CD4-positive, alpha-beta T cell treated with Interleukin-15 for 1 hour (primary cell): ENCODE data around the gene A4GALT.
A peak's percentile ranks its signal among the peaks of the same experiment; 100 is the strongest.
"Not testable (repeated sequence)": the region's sequence is repeated elsewhere in the genome, so short reads cannot be mapped to it uniquely, and the experiment has no call there.

ENCODE experiments used
- DNase-seq: peaks from one replicate; pipeline ENCODE4 v3.0.0-alpha.2; 2020

Gene A4GALT

DNA sequence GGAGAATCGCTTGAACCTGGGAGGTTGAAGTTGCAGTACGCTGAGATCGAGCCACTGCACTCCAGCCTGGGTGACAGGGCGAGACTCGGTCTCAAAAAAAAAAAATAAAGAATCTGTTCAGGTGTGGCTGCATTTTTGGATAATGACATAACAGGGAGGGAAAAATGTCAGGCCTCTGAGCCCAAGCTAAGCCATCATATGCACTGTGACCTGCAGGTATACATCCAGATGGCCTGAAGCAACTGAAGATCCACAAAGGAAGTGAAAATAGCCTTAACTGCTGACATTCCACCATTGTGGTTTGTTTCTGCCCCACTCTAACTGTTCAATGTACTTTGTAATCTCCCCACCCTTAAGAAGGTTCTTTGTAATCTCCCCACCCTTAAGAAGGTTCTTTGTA is 19.6 kb upstream of the A4GALT start:
- not testable (repeated sequence) for DNase-seq

DNA sequence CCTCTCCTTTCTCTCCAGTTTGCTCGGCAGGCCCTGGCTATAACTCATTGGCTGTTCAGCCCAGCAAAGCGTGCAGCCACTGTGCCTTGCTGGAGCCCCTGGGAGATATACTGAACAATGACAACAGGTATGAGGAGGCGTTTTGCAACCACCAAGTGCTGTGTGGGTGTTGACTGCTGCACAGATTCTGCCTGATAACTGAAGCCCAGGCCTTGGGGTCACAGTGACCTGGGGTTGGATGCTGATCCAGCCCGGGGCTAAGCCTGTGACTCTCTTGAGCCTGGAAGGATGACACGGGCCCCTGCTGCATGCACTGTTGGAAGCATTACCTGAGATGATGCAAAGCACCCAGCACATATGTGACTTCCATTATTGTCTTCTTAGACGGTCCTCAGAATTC is 13.7 kb upstream of the A4GALT start:
- no peak for DNase-seq

- not testable (repeated sequence) for DNase-seq
These were observed 12.7 kb upstream of the A4GALT start for GRCh38 chr22:42733394-42733793.

DNA sequence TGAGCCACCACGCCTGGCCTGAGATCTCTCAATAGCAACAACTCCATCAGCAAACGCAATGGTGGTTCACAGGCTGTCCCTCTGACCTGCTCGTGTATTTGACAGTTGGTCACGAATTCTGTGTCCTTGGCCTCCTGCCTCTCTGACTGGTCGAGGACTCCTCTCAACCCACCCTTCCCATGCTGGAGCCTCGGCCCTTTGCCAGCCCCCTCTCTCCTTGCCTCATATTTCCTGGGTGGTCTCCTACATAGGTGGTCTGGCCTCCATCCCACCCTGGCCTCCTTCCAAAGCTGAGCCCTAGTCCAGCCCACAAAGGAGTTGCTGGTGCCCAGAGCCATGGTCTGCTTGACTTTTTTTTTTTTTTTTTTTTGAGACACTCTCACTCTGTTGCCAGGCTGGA is 11.4 kb upstream of the A4GALT start:
- no peak for DNase-seq

DNA sequence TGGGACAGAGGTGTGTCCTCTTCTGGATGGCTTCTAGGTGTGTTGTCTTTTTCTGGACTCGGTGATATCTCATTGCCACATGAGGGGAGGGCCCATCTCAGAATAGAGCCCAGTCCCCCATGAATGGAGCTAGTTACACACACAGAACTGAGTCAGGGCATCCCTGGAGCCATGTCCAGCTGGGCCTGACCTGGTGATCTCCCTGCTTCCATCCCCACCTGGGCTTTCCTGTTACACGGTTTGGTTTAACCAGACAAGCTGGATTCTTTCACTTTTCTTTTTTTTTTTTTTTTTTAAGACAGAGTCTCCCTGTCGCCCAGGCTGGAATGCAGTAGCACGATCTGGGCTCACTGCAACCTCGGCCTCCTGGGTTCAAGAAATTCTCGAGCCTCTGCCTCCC is 6.1 kb upstream of the A4GALT start:
- DNase-seq: no peak

DNA sequence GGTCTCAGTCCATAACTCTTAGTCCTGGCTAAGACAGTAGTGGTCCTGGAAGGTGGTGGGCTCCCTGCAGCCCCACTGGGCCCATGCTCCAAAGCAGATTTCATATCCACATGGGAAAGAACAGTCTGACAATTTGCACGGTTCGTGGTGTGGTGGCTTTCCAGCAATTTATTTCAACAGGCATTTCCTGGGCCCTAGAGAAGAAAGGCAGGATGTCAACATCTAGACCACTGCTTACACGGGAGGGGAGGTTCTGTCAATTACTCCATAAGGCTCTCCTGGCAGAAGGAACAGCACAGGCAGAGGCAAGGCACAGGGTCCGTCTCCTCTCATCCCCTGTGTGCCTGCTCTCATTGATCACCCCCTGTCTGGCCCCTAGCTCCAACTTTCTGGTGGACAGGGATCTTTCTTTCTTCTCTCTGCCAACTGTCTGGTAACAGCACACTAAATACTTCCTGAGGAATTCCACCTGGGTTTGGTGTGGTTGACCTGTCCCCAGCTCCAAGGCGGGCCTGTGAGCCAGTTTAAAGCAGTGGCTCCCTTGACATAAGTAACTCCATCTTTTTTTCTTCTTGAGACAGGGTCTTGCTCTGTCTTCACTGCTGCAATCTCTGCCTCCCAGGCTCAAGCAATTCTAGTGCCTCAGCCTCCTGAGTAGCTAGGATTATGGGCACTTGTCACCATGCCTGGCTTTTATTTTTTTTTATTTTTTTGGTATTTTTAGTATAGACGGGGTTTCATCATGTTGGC is 5.1 kb upstream of the A4GALT start:
- no peak for DNase-seq

- DNase-seq: no peak
These were observed 3.4 kb upstream of the A4GALT start for GRCh38 chr22:42724062-42724461.

- no peak for DNase-seq
These were observed 370 bp upstream of the A4GALT start for GRCh38 chr22:42721045-42721434.

- DNase-seq: no peak
These were observed 911 bp downstream of the A4GALT start for GRCh38 chr22:42719656-42720262.

- DNase-seq: no peak
These were observed 1.5 kb downstream of the A4GALT start for GRCh38 chr22:42719133-42719532.

DNA sequence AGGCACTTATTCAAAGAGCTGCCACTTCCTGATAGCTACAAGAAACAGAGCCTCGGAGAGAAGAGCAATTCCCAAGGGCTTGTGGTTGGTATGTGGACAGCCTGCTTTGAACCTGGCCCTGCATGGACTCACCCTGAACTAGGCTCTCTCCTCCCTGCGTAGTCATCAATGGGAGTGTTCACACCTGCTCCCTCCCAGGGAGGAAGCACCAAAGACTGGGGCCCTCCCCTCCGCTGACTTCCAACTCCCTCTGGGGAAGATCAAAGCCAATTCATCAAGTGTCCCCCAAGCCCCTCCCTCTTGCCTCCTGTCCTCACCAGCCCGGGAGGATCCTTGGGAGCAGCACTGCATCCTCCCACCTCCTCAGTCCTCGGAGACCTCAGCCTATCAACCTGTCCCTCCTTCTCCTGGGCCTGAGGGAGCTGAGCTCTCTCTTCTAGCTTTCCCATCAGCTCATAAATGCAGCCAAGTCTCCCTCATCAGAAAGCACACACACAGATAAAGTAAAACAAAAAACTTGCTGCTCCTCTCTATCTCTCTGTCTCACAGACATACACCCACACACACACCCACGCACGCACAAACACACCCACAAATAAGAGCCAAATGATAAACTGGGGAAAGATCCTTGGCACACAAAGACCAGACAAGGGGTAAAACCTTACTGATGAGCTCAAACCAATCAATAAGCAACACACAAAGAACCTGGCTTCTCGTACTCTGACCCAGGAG is 3.3 kb downstream of the A4GALT start:
- DNase-seq: no peak

DNA sequence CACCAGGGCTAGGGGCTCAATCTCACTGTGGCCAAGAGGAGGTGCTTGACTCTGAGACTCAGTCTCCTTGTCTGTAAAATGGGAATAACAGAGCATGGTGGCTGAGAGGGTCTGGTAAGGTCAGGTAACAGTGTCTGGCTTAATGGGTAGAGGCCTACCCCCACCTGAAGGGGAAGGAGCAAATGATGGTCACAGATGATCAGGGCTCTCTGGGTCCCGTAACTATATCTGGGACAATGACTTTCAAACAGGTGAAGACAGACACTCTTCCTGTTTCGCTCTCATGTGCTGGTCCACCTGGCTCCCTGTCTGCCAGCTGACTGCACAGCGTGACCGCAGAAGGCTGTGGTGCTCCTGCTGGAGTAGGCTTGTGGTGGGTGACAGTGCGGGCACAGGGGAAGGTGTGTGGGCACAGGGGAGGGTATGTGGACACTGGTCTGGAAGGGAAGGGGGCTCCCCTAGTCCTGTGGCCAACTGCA is 4.0 kb downstream of the A4GALT start:
- DNase-seq: peak; percentile 47

- DNase-seq: no peak
These were observed 4.4 kb downstream of the A4GALT start for GRCh38 chr22:42716221-42716620.

DNA sequence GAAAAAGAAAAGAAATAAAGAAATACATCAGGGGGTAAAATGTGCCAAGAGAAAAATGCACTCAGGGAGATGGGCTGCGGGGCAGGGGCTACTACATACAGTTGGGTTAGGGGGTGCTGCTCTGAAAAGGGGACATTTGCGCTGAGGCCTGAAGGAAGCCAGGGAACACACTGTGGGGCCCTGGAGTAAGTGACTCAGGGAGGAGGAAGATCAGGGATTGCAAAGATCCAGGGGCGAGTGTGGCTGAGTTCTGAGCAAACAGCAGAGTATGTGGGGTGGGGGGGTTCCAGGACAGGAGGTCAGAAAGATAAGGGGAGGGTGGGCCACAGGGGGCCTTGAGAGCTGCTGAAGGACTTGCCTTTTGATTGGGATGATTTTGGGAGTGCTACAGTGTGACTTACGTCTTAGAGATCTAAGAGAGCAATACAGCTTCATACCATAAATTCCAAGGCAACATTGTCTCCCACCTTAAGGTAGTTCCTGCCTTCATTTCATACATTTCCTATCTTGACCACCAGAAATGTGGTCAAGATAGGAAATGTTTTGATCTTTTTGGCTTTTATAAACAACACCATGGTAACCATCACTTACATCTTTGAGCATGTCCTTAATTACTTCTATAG is 5.8 kb downstream of the A4GALT start:
- no peak for DNase-seq

- no peak for DNase-seq
These were observed 6.4 kb downstream of the A4GALT start for GRCh38 chr22:42714308-42714707.

DNA sequence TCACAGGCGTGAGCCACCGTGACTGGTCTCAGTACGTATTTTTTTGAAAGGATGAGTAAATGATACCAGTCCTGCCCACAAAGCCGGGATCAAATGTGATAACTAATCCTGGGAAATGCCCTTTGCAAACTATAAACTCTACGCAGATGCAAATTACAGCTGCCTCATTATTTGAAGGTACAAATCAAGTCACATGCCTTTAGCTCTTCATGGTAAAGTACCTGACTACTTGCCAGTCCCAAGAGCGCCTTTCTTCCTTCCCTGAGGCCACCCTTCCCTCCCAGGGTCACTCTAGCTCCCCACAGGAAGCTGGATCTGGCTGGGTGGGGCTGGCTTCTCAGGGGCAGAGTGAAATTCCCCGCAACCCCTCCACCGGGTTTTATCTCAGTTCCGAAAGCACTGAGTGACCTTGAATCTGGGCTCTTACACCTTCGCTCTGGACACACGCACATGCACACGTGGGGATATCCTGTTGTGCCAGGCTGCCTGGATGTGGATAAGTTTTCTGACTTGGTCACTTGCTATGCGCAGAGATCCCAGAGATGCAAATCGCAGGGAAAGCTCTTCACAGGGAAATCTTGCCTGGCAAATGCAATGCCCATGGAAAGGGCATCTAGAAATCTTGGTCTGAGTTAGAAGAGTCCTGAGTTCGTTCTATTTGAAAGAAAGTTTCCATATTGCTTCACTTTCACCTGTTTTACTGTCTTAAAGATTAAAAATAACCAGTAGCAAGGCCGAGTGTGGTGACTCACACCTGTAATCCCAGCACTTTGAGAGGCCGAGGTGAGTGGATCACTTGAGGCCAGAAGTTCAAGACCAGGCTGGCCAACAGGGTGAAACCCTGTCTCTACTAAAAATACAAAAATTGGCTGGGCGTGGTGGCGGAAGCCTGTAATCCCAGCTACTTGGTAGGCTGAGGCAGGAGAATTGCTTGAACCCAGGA is 8.5 kb downstream of the A4GALT start:
- no peak for DNase-seq

GRCh38 chr22:42711281-42711731 is 9.4 kb downstream of the A4GALT start:
- DNase-seq: no peak

GRCh38 chr22:42708417-42708816 is 12.3 kb downstream of the A4GALT start:
- DNase-seq: no peak

DNA sequence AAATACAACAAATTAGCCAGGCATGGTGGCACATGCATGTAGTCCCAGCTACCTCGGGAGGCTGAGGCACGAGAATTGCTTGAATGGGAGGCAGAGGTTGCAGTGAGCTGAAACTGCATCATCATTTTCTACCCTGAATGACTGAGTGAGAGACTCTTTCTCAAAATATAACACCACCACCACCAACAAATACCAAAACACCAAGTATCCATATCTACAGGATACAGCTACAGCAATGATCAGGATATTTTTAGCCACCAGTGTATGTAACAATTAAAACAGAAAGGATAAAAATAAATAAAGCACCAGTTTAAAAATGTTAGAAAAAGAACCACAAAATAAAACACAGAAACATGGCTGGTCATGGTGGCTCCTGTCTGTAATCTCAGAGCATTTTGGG is 13.2 kb downstream of the A4GALT start:
- no peak for DNase-seq

DNA sequence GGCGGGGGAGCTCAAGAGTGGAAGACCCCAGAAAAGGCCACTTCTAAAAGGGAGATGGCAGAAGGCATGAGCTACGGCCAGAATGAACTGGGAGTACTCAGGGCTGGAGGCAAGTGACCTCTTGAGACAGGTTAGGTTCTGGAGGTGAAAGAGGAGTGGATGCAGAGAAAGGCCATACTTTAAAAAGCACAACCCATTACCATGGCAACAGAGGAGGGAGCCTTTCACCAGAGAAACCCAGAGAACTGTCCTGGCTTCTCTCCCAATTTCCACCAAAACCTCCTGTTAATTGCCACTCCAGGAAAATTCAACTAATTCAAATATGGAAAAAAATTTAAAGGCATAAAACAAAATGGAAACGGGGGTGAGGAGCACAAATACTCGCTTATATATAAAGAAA is 15.8 kb downstream of the A4GALT start:
- DNase-seq: no peak

DNA sequence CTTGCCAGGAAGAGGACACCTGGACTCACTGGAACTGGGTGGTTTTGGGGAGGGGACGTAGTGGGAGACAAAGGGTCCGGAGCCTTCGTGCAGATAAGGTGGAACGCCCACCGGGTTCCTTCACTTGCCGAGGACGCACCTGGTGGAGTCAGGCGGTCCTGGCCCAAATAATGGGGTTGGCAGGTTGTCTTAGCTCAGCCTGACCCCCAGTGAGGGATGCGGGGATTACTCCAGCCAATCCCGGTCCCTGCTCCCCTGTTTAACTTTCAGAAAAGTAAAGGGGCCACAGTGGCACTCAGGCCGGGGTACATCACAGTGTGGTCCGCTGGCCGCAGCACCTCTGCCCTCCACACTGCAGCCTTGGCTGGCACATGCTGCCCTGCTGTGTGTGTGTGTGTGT is 18.0 kb downstream of the A4GALT start:
- DNase-seq: no peak

GRCh38 chr22:42701694-42702093 is 19.0 kb downstream of the A4GALT start:
- DNase-seq: no peak
